ENCODE data around the gene METTL26. TPM values are rescaled to one million over a fixed set of nuclear protein-coding genes. Genes with fewer than 3 reads are reported as not detected.

METTL26 gene
- total RNA-seq, 1 donor from 2014 or later: 73.2 TPM

DNA sequence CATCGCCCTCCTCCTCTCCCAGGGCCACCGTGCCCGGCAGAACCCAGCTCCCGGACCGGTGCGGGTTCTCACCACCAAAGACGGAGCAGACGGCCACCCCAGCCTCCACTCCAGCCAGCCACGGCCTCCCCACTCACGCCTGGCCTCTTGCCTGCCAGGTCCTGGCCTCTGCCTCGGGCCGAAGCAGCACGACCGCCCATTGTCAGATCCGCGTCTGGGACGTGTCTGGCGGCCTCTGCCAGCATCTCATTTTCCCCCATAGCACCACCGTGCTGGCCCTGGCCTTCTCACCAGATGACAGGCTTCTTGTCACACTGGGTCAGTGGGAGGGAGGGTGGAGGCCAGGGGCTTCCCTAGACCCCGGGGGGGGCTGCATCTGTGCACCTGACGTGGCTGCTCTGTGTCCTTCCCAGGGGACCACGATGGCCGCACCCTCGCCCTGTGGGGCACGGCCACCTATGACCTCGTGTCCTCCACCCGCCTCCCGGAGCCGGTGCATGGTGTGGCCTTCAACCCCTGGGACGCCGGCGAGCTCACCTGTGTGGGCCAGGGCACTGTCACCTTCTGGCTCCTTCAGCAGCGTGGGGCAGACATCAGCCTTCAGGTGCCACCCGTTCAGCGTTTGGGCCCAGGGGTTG lies 25.2 kb upstream of the METTL26 start:
- Mint-ChIP-seq H3K9me3 (no peaks in the 10 kb centered on the region), H3K4me1 (peaks cover 5% of the 10 kb centered on the region), H3K4me3 (peak overlapping the region; percentile 41), H3K27ac (peak overlapping the region; percentile 43), H3K36me3 (no peaks in the 10 kb centered on the region), H3K27me3 (ENCODE audit: low read depth) (no peaks in the 10 kb centered on the region)
- TF ChIP-seq CTCF (IDR thresholded peaks at IDR 0.05; ENCODE audit: unreplicated experiment): peak; percentile 19
- DNase-seq (ENCODE audit: low spot score in 2 of 2, unreplicated experiment in 2 of 2): no peak

GRCh38 chr16:660459-661183 lies 24.5 kb upstream of the METTL26 start:
- Mint-ChIP-seq H3K27me3 (ENCODE audit: low read depth) (no peaks in the 10 kb centered on the region), H3K4me3 (peak overlapping the region; percentile 41)

DNA sequence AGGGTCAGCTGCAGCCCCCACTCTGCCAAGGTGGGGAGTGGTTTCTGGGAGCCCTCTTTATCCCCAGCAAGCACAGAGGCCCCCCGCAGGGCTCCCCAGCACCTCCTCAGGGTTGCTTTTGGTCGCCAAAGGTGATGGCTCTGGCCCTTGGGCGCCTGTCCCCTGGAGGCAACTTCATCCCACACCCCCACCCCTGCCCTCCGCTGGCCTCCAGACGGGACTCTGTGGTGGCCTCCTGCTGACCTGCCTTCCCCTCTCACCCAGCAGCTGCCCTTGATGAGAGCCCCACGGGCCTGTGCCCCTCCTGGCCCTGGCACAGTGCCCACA lies 24.0 kb upstream of the METTL26 start:
- Mint-ChIP-seq H3K27me3 (ENCODE audit: low read depth) (no peaks in the 10 kb centered on the region), H3K9me3 (no peaks in the 10 kb centered on the region), H3K27ac (no peak overlapping the region), H3K4me3 (no peak overlapping the region), H3K36me3 (no peaks in the 10 kb centered on the region), H3K4me1 (peaks cover 5% of the 10 kb centered on the region)
- no peak for TF ChIP-seq CTCF (IDR thresholded peaks at IDR 0.05; ENCODE audit: unreplicated experiment)
- DNase-seq (ENCODE audit: low spot score in 2 of 2, unreplicated experiment in 2 of 2): no peak

More at GRCh38 chr16:660459-661183, 24.5 kb upstream of the METTL26 start:
- no peaks in the 10 kb centered on the region for H3K36me3 Mint-ChIP-seq
- peak; percentile 62 for TF ChIP-seq CTCF (IDR thresholded peaks at IDR 0.05; ENCODE audit: unreplicated experiment)
- H3K27ac Mint-ChIP-seq: peak overlapping the region; percentile 43
- H3K9me3 Mint-ChIP-seq: no peaks in the 10 kb centered on the region
- peak; percentile 74 to 81 for DNase-seq (ENCODE audit: low spot score in 2 of 2, unreplicated experiment in 2 of 2)
- H3K4me1 Mint-ChIP-seq: peaks cover 5% of the 10 kb centered on the region

DNA sequence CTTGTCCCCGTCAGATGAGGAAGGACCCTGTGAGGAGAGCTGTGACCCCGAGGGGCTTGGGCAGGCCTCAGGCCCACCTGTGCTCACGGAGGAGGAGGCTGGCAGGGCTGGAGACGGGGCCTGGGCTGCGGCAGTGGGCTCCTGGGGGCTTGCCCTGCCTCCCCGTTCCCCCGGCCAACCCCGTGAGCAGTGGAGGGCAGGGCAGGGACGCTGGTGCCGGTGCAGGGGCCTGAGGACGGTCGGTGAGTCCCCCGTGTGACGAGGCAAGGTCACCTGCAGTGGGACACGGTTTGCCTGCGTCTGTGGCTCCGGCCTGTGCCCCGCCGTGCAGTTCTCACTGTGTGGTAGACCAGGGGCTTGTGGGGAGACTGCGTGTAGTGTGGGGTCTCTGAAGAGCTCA lies 23.5 kb upstream of the METTL26 start:
- H3K27me3 Mint-ChIP-seq (ENCODE audit: low read depth): no peaks in the 10 kb centered on the region
- H3K27ac Mint-ChIP-seq: no peak overlapping the region

More for the DNA sequence above, 23.5 kb upstream of the METTL26 start:
- no peak for TF ChIP-seq CTCF (IDR thresholded peaks at IDR 0.05; ENCODE audit: unreplicated experiment)
- no peak overlapping the region for H3K4me3 Mint-ChIP-seq
- no peak for DNase-seq (ENCODE audit: low spot score in 2 of 2, unreplicated experiment in 2 of 2)
- no peaks in the 10 kb centered on the region for H3K9me3 Mint-ChIP-seq
- H3K4me1 Mint-ChIP-seq: peaks cover 5% of the 10 kb centered on the region
- no peaks in the 10 kb centered on the region for H3K36me3 Mint-ChIP-seq

Data from mesothelial cell of epicardium (in vitro differentiated cells).